H7 (cell line): ENCODE data around the gene PTEN. TPM values are rescaled to one million over a fixed set of nuclear protein-coding genes. Genes with fewer than 3 reads are reported as not detected.
A peak's percentile ranks its signal among the peaks of the same experiment; 100 is the strongest.
"Not testable (repeated sequence)": the region's sequence is repeated elsewhere in the genome, so short reads cannot be mapped to it uniquely, and the experiment has no call there.

Experiments
- DNase-seq: peaks from one replicate; pipeline ENCODE4 v3.0.0; 2012
- H3K27me3 ChIP-seq: 2 replicates; pipeline ENCODE4 v1.6.0; 2011; ENCODE audit warnings: mild to moderate bottlenecking, low read length; ENCODE audit not compliant: control insufficient read depth, insufficient read depth
- H3K36me3 ChIP-seq: replicated peaks from 2 replicates; pipeline ENCODE4 v1.5.1; 2011; ENCODE audit warnings: low read length; ENCODE audit not compliant: control insufficient read depth, insufficient read depth
- H3K4me3 ChIP-seq: 2 replicates; pipeline ENCODE4 v1.5.1; 2011; ENCODE audit warnings: low read depth, mild to moderate bottlenecking, control low read depth, low read length, moderate library complexity; ENCODE audit not compliant: insufficient read depth
- total RNA-seq: library from RNA; depleted of rRNA; stranded (reverse); fragments of >200 nt; shearing (Covaris generic); gene quantifications from 2 replicates; pipeline ENCODE4 v1.2.3, GENCODE V29; 2014; rRNA removed

PTEN gene
- total RNA-seq, result 25.5 and 53.6 TPM in 2 replicates

DNA sequence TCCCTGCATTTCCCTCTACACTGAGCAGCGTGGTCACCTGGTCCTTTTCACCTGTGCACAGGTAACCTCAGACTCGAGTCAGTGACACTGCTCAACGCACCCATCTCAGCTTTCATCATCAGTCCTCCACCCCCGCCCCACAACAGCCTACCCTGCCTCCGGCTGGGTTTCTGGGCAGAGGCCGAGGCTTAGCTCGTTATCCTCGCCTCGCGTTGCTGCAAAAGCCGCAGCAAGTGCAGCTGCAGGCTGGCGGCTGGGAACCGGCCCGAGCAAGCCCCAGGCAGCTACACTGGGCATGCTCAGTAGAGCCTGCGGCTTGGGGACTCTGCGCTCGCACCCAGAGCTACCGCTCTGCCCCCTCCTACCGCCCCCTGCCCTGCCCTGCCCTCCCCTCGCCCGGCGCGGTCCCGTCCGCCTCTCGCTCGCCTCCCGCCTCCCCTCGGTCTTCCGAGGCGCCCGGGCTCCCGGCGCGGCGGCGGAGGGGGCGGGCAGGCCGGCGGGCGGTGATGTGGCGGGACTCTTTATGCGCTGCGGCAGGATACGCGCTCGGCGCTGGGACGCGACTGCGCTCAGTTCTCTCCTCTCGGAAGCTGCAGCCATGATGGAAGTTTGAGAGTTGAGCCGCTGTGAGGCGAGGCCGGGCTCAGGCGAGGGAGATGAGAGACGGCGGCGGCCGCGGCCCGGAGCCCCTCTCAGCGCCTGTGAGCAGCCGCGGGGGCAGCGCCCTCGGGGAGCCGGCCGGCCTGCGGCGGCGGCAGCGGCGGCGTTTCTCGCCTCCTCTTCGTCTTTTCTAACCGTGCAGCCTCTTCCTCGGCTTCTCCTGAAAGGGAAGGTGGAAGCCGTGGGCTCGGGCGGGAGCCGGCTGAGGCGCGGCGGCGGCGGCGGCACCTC lies at the start of gene PTEN, which contains the start of gene KLLN:
TSS of gene PTEN (plus strand) at position 573 of the 891 bp plus-strand sequence. CDS start 845 bp downstream, outside the sequence.
TSS of gene KLLN (minus strand) at position 481 of the 891 bp plus-strand sequence. CDS start 1,046 bp downstream, outside the sequence.
- H3K27me3 ChIP-seq, result no peaks in the 10 kb centered on the region
- peak; percentile 92 for DNase-seq
- H3K4me3 ChIP-seq, result peak within 1 kb of the TSS; percentile 89
- no peaks in the 10 kb centered on the region for H3K36me3 ChIP-seq

DNA sequence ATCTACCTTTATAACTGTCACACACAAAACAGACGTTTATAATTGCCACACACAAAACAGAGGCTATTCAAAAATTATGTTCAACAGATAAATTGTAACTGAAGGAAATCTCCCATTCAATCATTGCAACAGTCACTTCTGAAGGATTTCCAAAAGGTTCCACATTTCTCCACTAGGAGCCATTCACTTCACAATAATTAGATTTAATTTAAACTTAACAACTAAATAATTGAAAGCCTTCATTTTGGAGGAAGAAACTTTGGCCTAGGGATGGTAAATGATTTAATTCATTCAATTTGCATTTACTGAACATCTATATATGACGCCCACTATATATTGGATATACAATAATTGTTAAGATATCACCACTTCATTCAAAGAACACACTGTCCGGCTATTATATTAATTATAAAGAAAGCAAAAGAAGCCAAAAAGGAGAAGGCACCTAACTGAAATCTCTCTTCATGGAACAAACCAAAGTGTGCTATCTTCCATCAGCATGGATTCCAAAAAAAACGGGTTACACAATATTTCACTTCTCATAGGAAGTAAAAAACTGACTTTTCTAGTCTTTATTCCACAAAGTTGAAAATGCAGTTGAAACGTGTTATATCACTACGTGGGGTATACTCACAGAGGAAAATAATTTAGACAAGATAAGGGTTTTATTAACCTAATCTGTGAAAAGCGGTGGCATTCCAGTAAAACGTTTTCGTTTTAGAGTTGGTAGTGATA lies 47.1 kb upstream of the PTEN start:
- H3K4me3 ChIP-seq, result peak overlapping the region; percentile 71; the same call in 1 of the 2 replicates
- H3K27me3 ChIP-seq, result no peaks in the 10 kb centered on the region
- DNase-seq, result no peak
- H3K36me3 ChIP-seq, result peaks cover 5% of the 10 kb centered on the region; the same call in 1 of the 2 replicates

DNA sequence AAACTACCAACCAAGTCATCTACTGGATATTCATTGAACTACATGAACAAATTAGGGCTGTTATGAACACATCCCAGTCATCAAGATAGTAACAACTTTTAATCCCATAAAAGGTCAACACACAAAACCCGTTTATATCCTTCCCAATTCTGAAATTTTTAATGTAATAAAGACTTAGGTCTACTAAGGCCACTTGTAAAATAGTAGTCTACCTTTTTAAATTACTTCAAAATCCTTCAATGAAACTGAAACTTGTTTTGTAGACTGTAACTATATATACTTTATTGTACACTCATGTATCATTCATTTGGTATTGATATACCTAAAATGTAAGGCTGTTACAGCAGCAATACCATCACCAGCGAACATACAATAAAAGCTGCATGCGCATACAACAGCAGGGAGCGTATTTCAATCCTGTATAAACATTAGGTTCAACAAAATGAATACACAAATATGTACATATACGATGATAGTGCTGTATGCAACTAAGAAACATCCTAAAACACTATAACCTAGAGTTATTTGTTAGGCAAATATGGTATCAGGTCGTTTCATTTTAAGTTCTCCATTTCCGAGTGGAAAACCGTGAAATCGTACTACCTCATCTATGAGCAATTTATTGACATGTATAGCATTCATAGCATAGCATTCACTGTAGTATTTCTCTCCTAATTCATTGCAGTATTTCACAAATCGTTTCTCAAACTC lies 46.4 kb upstream of the PTEN start:
- no peak for DNase-seq
- H3K27me3 ChIP-seq, result no peaks in the 10 kb centered on the region
- peaks cover 3% of the 10 kb centered on the region; the same call in 1 of the 2 replicates for H3K36me3 ChIP-seq
- H3K4me3 ChIP-seq, result peak overlapping the region; percentile 71

DNA sequence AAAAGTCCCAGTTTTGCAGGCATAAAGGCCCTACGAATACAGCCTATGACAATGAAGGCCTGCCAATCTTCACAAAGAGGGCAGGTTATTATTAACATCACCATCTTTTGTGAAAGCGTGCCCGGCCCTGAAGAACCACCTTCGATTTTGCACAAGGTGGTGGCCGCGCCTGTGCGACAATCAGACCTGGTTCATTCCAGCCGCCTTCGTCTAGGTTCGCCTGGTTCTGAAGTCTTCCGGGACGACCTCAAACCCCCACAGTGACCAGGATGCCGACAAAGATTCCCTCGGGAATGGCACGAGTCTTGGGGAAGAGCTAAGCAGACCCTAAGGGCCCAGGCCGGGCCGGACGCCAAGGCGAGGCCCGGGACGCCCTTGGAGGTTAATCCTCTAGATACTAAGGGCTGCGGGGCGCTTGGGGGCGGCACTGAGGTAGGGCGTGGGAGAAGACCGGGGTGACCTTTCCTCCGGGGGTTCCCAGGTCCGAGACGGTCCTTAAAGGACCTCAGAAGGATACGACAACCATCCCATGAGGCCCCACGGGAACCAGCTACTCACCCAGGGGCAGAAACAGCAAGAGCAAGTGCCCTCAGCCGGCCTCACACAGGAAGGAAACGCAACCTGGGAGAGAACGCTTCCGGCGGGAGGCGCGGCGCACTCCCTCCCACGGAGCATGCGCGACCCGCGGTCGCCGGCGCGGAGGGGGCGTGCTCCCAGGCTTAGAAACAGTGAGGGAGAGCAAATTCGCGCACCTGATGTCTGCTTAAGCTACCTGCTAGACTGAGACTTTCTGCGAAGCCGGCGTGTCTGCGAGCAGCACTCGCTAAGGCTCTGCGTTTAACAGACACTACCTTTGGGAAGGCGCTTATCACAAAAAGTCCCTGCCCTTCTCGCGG lies 45.6 kb upstream of the PTEN start, which contains the start of gene ATAD1:
TSS of gene ATAD1 (minus strand) at position 618 of the 896 bp plus-strand sequence. CDS start 3,627 bp downstream, outside the sequence.
- Histone ChIP-seq H3K36me3 (no peaks in the 10 kb centered on the region), H3K4me3 (peak within 1 kb of the TSS; percentile 71), H3K27me3 (no peaks in the 10 kb centered on the region)
- peak; percentile 90 for DNase-seq

DNA sequence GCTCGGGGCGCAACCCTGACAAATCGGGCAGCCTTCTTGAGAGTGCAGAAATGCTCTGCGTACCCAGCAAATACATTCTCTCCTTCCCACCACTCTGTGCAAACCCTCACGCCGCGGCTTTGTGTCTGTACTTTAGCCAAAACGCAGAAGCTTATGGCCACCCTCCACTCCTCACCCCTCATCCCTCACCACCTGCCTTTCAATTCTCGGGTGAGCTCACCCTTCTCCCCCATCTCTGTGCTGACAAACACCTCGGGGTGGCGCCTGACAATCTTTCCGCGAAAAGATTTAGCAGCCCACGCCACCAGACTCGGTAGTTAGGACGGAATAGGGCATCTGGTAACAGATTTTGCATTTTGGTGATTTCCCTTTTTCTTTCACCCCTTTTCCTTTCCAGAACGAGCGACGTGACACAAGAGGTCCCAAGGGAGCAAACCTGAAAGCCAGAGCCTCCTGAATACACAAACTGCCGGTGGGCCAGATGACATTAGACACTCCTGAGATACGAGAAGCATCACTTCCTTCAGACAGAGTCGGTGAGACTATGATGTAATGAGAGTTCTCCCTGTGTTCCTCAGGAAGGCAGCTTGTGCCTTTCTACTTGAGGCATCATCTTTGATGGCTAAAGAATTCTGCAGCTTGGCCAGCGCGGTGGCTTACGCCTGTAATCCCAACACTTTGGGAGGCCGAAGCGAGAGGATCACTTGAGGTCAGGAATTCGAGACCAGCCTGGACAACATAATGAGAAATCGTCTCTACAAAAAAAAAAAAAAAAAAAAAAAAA lies 44.7 kb upstream of the PTEN start:
- Histone ChIP-seq H3K36me3 (no peaks in the 10 kb centered on the region), H3K27me3 (no peaks in the 10 kb centered on the region), H3K4me3 (peak overlapping the region; percentile 71)
- DNase-seq, result peak; percentile 15

DNA sequence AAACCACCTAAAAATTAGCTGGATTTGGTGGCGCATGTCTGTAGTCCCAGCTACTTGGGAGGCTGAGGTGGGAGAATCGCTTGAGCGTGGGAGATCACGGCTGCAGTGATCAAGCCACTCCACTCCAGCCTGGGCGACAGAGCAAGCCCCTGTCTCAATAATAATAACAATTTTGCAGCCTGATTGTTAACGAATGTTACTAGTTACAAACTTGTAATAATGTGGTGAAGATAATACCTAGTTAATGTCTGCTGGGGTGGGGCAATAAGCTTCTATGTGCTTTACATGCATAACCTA lies 44.2 kb upstream of the PTEN start:
- Histone ChIP-seq H3K4me3 (no peak overlapping the region), H3K36me3 (no peaks in the 10 kb centered on the region), H3K27me3 (no peaks in the 10 kb centered on the region)
- no peak for DNase-seq

DNA sequence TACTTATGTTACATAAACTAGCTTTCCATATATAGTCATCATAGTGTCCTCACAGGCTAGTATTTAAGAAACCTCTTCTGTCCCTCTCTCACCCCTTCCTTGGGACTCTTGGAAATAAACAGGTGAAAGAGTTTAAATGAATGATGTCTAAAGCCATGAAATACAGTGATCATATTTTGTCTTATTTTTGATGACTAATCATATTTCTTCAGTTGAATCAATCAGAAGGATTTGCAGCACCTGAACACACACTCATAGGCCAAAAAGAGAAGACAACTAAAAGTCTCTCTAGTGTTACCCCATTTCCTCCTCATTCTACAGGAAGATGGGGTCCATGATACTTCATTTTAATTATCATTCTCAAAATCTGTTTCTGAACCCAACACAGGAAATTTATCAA lies 36.8 kb upstream of the PTEN start:
- no peaks in the 10 kb centered on the region for H3K27me3 ChIP-seq
- H3K4me3 ChIP-seq, result no peak overlapping the region

DNA sequence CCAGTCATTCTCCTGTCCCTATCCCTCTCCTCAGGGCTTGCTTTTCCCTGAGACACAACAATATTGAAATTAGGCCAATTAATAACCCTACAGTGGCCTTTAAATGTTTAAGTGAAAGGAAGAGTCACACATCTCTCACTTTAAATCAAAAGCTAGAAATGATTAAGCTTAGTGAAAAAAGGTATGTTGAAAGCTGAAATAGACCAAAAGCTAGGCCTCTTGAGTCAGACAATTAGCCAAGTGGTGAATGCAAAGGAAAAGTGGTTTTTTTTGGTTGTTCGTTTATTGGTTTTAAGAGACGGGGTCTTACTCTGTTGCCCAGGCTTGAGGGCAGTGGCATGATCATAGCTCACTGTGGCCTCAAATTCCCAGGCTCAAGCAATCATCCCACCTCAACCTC lies 35.7 kb upstream of the PTEN start:
- Histone ChIP-seq H3K36me3 (no peaks in the 10 kb centered on the region), H3K4me3 (no peak overlapping the region), H3K27me3 (no peaks in the 10 kb centered on the region)
- DNase-seq, result no peak

More for the DNA sequence above, 36.8 kb upstream of the PTEN start:
- H3K36me3 ChIP-seq, result no peaks in the 10 kb centered on the region
- no peak for DNase-seq

DNA sequence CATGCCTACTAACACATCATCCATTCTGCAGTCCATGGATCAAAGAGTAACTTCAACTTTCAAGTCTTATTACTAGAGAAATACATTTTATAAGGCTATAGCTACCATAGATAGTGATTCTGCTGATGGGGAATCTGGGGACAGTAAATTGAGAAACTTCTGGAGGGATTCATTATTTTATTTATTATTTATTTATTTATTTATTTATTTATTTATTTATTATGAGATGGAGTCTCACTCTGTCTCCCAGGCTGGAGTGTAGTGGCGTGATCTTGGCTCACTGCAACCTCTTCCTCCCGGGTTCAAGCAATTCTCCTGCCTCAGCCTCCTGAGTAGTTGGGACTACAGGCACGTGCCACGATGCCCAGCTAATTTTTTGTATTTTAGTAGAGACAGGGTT lies 34.4 kb upstream of the PTEN start:
- DNase-seq, H3K27me3 ChIP-seq, H3K4me3 ChIP-seq, H3K36me3 ChIP-seq: not testable (repeated sequence)

DNA sequence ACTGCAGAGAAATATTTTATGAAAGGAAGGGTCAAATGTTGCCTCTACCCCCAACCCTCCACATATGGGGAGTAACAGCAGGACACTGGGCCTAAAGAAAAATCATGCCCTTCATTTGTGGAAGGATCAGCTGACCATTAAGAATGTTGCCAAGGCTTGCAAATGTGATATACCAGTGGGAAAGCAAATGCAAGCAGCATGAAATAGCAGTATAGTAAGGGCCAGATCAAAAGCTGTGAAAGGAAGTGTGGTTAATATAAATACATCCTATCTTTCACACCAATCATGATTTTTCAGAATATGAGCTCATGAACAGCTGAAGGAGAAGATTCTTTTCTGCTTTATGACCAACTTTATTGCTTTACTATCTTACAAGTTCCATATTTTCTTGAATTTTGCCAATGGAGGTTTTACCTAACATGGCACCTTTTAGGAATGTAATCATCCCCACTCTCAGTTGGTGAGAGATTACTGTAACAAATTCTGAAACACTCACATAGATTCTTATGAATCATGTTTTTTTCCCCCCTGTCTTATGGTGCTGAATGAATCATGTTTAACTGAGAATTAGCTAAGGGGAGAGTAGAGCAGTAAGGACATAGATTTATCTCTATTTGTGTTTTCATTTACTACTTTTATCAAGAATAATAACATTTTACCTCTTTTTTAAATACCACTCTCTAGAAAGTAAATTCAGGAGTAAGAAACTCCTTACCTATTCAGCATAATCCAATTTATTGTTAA lies 33.3 kb upstream of the PTEN start:
- DNase-seq, result no peak
- no peaks in the 10 kb centered on the region for H3K36me3 ChIP-seq
- no peak overlapping the region for H3K4me3 ChIP-seq
- H3K27me3 ChIP-seq, result no peaks in the 10 kb centered on the region

DNA sequence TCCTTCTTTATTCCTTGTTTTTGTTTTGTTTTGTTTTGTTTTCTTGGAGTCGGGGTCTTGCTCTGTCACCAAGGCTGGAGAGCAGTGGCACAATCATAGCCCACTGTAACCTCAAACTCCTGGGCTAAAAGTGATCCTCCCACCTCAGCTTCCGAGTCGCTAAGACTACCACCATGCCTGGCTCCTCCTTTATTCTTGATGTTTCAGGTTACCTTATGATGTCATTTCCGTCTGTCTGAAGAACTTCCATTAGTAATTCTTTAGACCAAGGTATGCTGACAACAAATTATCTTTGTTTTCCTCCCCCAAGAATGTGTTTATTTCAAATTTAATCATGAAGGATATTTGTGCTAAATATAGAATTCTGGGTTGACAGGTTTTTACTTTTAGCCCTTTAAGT lies 27.3 kb upstream of the PTEN start:
- Histone ChIP-seq H3K4me3 (no peak overlapping the region), H3K27me3 (no peaks in the 10 kb centered on the region), H3K36me3 (no peaks in the 10 kb centered on the region)
- DNase-seq, result no peak

DNA sequence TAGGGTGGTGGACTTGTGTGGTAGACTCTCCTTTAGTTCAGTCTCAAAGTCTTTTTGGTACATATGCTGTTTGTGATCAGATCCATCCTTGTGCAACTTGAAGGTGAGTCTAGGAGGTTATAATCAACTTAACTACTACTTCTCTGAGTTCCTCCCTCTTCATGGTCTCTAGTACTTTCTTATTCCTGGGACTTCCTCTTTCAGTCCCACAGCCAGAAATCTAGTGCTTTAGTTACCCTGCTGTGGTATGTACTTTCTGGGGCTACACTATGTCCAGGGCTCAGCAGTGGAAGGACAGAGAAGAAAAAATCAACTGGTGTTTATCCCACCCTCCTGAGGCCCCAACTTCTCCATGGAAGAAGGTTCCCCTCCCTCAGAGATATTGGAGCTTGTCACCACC lies 26.0 kb upstream of the PTEN start:
- Histone ChIP-seq H3K36me3 (no peaks in the 10 kb centered on the region), H3K4me3 (no peak overlapping the region), H3K27me3 (no peaks in the 10 kb centered on the region)
- no peak for DNase-seq
